Measurements from ENCODE around the gene ZNF546. TPM values are rescaled to one million over a fixed set of nuclear protein-coding genes. Genes with fewer than 3 reads are reported as not detected.
A peak's percentile ranks its signal among the peaks of the same experiment; 100 is the strongest.

ZNF546 gene
- total RNA-seq, 1 donor from 2014 or later, result 5.2 TPM

DNA sequence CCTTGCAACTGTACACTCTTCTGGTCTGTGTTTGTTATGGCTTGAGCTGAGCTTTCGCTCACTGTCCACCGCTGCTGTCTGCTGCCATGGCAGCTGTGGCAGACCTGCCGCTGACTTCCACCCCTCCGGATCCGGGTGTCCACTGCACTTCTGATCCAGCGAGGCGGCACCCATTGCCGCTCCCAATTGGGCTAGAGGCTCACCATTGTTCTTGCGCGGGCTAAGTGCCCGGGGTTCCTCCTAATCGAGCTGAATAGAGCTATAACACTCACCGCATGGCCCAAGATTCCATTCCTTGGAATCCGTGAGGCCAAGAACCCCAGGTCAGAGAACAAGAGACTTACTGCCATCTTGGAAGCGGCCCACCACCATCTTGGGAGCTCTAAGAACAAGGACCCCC lies 28.1 kb upstream of the ZNF546 start:
- Histone ChIP-seq H3K36me3 (peaks cover 0 to 16% of the 10 kb centered on the region in 2 donors), H3K9me3 (no peaks in the 10 kb centered on the region), H3K27me3 (no peaks in the 10 kb centered on the region), H3K4me3 (no peak overlapping the region), H3K27ac (no peak overlapping the region), H3K4me1 (peaks cover 25% of the 10 kb centered on the region)
- DNase-seq (ENCODE audit: extremely low spot score in 2 of 2), result no peak
- TF ChIP-seq POLR2AphosphoS5 (IDR thresholded peaks at IDR 0.05; ENCODE audit: insufficient read depth in 1 of 2, low read depth in 1 of 2) (no peak), CTCF (IDR thresholded peaks at IDR 0.05) (no peak), POLR2A (IDR thresholded peaks at IDR 0.05) (no peak)
- intact Hi-C loops (cut with DNase I), result loop anchor here (10.0 kb wide), 1 partner anchor 174 kb away; no protein-coding TSS in a partner anchor

DNA sequence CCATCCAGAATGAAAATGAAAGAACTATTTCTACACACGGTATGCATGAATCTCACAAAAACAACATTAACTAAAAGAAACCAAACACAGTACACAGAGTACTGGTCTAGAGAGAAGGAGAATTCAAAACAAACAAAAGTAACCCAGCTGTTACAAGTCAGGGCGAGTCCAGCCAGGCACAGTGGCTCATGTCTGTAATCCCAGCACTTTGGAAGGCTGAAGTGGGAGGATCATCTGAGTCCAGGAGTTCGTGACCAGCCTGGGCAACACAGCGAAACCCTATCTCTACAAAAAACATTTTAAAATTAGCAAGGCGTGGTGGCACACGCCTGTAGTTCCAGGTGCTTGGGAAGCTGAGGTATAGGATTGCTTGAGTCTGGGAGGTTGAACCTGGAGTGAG lies 27.6 kb upstream of the ZNF546 start:
- Histone ChIP-seq H3K27ac (peak overlapping the region; percentile 96), H3K4me3 (no peak overlapping the region), H3K27me3 (no peaks in the 10 kb centered on the region), H3K4me1 (peaks cover 25% of the 10 kb centered on the region), H3K9me3 (no peaks in the 10 kb centered on the region), H3K36me3 (peaks cover 0 to 18% of the 10 kb centered on the region in 2 donors)
- no peak for DNase-seq (ENCODE audit: extremely low spot score in 2 of 2)
- TF ChIP-seq POLR2A (IDR thresholded peaks at IDR 0.05) (no peak), CTCF (IDR thresholded peaks at IDR 0.05) (no peak), POLR2AphosphoS5 (IDR thresholded peaks at IDR 0.05; ENCODE audit: insufficient read depth in 1 of 2, low read depth in 1 of 2) (no peak)
- intact Hi-C loops (cut with DNase I), result loop anchor here (10.0 kb wide), 1 partner anchor 174 kb away; no protein-coding TSS in a partner anchor

GRCh38 chr19:39969681-39970424 lies 27.0 kb upstream of the ZNF546 start:
- TF ChIP-seq POLR2A (IDR thresholded peaks at IDR 0.05) (no peak), CTCF (IDR thresholded peaks at IDR 0.05) (no peak), POLR2AphosphoS5 (IDR thresholded peaks at IDR 0.05; ENCODE audit: insufficient read depth in 1 of 2, low read depth in 1 of 2) (no peak)
- H3K9me3 ChIP-seq, result no peaks in the 10 kb centered on the region
- H3K4me1 ChIP-seq, result peaks cover 25% of the 10 kb centered on the region
- DNase-seq (ENCODE audit: extremely low spot score in 2 of 2), result no peak
- peak overlapping the region; percentile 67 to 82 for H3K4me3 ChIP-seq
- peaks cover 0 to 23% of the 10 kb centered on the region in 2 donors for H3K36me3 ChIP-seq
- H3K27ac ChIP-seq, result peak overlapping the region; percentile 96
- intact Hi-C loops (cut with DNase I), result loop anchor here (10.0 kb wide), 2 partner anchors 125 to 175 kb away; partner anchors contain the start of gene FBL
- H3K27me3 ChIP-seq, result no peaks in the 10 kb centered on the region

DNA sequence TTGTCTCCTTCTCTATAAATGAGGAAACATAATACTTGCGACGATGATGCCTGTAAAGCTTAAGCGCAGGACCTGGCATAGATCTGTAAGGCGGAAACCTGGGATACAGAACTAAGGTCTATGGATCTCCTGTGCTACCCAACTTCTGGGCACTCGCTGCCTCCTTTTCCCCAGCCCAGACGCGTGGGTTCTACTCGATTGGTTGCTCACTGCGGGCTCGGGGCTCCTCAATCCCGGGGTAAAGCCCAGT lies 26.5 kb upstream of the ZNF546 start:
- peak overlapping the region; percentile 96 for H3K27ac ChIP-seq
- peaks cover 0 to 28% of the 10 kb centered on the region in 2 donors for H3K36me3 ChIP-seq
- DNase-seq (ENCODE audit: extremely low spot score in 2 of 2), result no peak
- no peak for TF ChIP-seq CTCF (IDR thresholded peaks at IDR 0.05)
- no peak for TF ChIP-seq POLR2A (IDR thresholded peaks at IDR 0.05)
- no peak for TF ChIP-seq POLR2AphosphoS5 (IDR thresholded peaks at IDR 0.05; ENCODE audit: insufficient read depth in 1 of 2, low read depth in 1 of 2)
- no peaks in the 10 kb centered on the region for H3K9me3 ChIP-seq
- H3K27me3 ChIP-seq, result no peaks in the 10 kb centered on the region
- peaks cover 25% of the 10 kb centered on the region for H3K4me1 ChIP-seq
- H3K4me3 ChIP-seq, result peak overlapping the region; percentile 67 to 82
- intact Hi-C loops (cut with DNase I), result loop anchor here (10.0 kb wide), 1 partner anchor 126 kb away; the partner anchor contains the start of gene FBL

Data from vagina (tissue), 2 donors.